PC-3 (cell line): Measurements from ENCODE around the gene TIMM8B. TPM values are rescaled to one million over a fixed set of nuclear protein-coding genes. Genes with fewer than 3 reads are reported as not detected.
"Not testable (repeated sequence)": the region's sequence is repeated elsewhere in the genome, so short reads cannot be mapped to it uniquely, and the experiment has no call there.

Experiments used
- ATAC-seq: fragments of 200-7000 bp; cut with Tn5 transposase; 2 replicates; pipeline ENCODE4 v1.9.1; 2020; ENCODE audit warnings: mild to moderate bottlenecking, moderate library complexity
- BruUV-seq: library from RNA; stranded (reverse); fragments of 400-500 nt; replicated peaks from 2 replicates; lab custom pipeline; 2021; lab: Mats Ljungman, UMichigan
- CTCF ChIA-PET: fragments of 300-600 bp; sonication (Branson Sonifier 250); formaldehyde crosslinking; loops from one replicate; lab custom pipeline; 2022; ENCODE audit warnings: antibody characterized with exemption; lab: Charles Lee
- POLR2A ChIA-PET: fragments of 300-600 bp; sonication (Branson Sonifier 250); formaldehyde crosslinking; loops from one replicate; lab custom pipeline; 2022; ENCODE audit warnings: antibody characterized with exemption; ENCODE audit not compliant: unreplicated experiment; lab: Charles Lee
- DNase-seq: peaks from one replicate; pipeline ENCODE4 v3.0.0-alpha.2; 2015
- H2AFZ ChIP-seq: fragments of 300-600 bp; sonication (generic); 2 replicates; pipeline ENCODE4 v1.6.0; 2016; ENCODE audit warnings: antibody characterized with exemption, low read length
- H3F3A ChIP-seq: fragments of 300-600 bp; sonication (generic); one replicate; pipeline ENCODE4 v1.6.0; 2017; ENCODE audit warnings: antibody characterized with exemption, low read length, control low read depth, mild to moderate bottlenecking; ENCODE audit not compliant: unreplicated experiment
- H3K27ac ChIP-seq: fragments of 300-600 bp; sonication (generic); 2 replicates; pipeline ENCODE4 v1.5.1; 2016; ENCODE audit warnings: mild to moderate bottlenecking, low read length
- H3K27me3 ChIP-seq: fragments of 300-600 bp; sonication (generic); 2 replicates; pipeline ENCODE4 v1.6.1; 2016; ENCODE audit warnings: low read length, mixed read lengths
- H3K36me3 ChIP-seq: fragments of 300-600 bp; sonication (generic); 2 replicates; pipeline ENCODE4 v1.6.1; 2016; ENCODE audit warnings: low read depth, mixed run types, low read length, mixed read lengths
- H3K4me1 ChIP-seq: fragments of 300-600 bp; sonication (generic); 2 replicates; pipeline ENCODE4 v1.5.1; 2016; ENCODE audit warnings: low read length; ENCODE audit not compliant: insufficient read depth
- H3K4me2 ChIP-seq: fragments of 300-600 bp; sonication (generic); 2 replicates; pipeline ENCODE4 v1.6.0; 2016; ENCODE audit warnings: low read length
- H3K4me3 ChIP-seq: fragments of 300-600 bp; sonication (generic); 2 replicates; pipeline ENCODE4 v1.5.1; 2016; ENCODE audit warnings: mild to moderate bottlenecking, low read length, mixed read lengths
- H3K79me2 ChIP-seq: fragments of 300-600 bp; sonication (generic); 2 replicates; pipeline ENCODE4 v1.6.1; 2017; ENCODE audit warnings: low read length, mixed read lengths
- H3K9ac ChIP-seq: fragments of 300-600 bp; sonication (generic); 2 replicates; pipeline ENCODE4 v1.6.0; 2016; ENCODE audit warnings: mild to moderate bottlenecking, low read length
- H3K9me2 ChIP-seq: fragments of 300-600 bp; sonication (generic); replicated peaks from 2 replicates; pipeline ENCODE4 v1.6.1; 2016; ENCODE audit warnings: mixed run types, low read length, mixed read lengths
- H3K9me3 ChIP-seq: fragments of 300-600 bp; sonication (generic); 2 replicates; pipeline ENCODE4 v1.6.1; 2016; ENCODE audit warnings: low read length, mixed read lengths
- H4K20me1 ChIP-seq: fragments of 300-600 bp; sonication (generic); 2 replicates; pipeline ENCODE4 v1.6.1; 2016; ENCODE audit warnings: low read length, mixed read lengths
- CTCF ChIP-seq: fragments of 300-600 bp; sonication (generic); conservative IDR thresholded peaks from 2 replicates; pipeline ENCODE4 v1.5.1; 2017; ENCODE audit warnings: antibody characterized with exemption, low read depth, mild to moderate bottlenecking, low read length
- EZH2 ChIP-seq: fragments of 300-600 bp; sonication (generic); IDR thresholded peaks from one replicate; pipeline ENCODE4 v1.6.1; 2017; ENCODE audit warnings: antibody characterized with exemption, mild to moderate bottlenecking, low read length; ENCODE audit not compliant: unreplicated experiment
- EZH2phosphoT487 ChIP-seq: fragments of 300-600 bp; sonication (generic); IDR thresholded peaks from 2 replicates; pipeline ENCODE4 v1.6.1; 2018; ENCODE audit warnings: mild to moderate bottlenecking, antibody characterized with exemption, low read length, borderline replicate concordance
- intact Hi-C: fragments of 100-400 bp; cut with micrococcal nuclease; formaldehyde crosslinking; loops from 2 replicates; pipeline ENCODE4 v1.9.0; 2023
- total RNA-seq: library from RNA; depleted of rRNA; stranded (reverse); fragments of >200 nt; gene quantifications from 2 replicates; pipeline ENCODE4 v1.2.3, GENCODE V29; 2014

Gene TIMM8B
- total RNA-seq, 1 experiment from 2014 or later: 238 TPM

- Histone ChIP-seq H3K4me2 (no peak overlapping the region), H3K4me3 (no peak overlapping the region), H3K4me1 (0 out of 2 replicates have a peak, but pooled peaks cover 4% of the 10 kb centered on the region), H3K36me3 (peaks cover 65% of the 10 kb centered on the region), H2AFZ (no peak overlapping the region), H3K9me3 (no peaks in the 10 kb centered on the region), H3K79me2 (peaks cover 11% of the 10 kb centered on the region; the same call in 1 of the 2 replicates), H3K9ac (no peak overlapping the region), H3F3A (no peaks in the 10 kb centered on the region), H4K20me1 (no peaks in the 10 kb centered on the region), H3K27me3 (no peaks in the 10 kb centered on the region), H3K27ac (no peak overlapping the region), H3K9me2 (no peaks in the 10 kb centered on the region)
- intact Hi-C loops: no loop called here
- ChIA-PET POLR2A (no interaction called here), CTCF (no interaction called here)
- BruUV-seq: no TSS peak
- no peak for DNase-seq
- no peak for TF ChIP-seq EZH2
- no peak for TF ChIP-seq CTCF
- TF ChIP-seq EZH2phosphoT487: no peak
- no peak for ATAC-seq
Measured at GRCh38 chr11:112051768-112052167, 34.8 kb downstream of the TIMM8B start.

- peaks cover 11% of the 10 kb centered on the region; the same call in 1 of the 2 replicates for H3K79me2 ChIP-seq
- H3K27me3 ChIP-seq: no peaks in the 10 kb centered on the region
- POLR2A ChIA-PET: no interaction called here
- H3K4me3 ChIP-seq: no peak overlapping the region
- CTCF ChIA-PET: no interaction called here
- 0 out of 2 replicates have a peak, but pooled peaks cover 4% of the 10 kb centered on the region for H3K4me1 ChIP-seq
- BruUV-seq: no TSS peak
- TF ChIP-seq CTCF: no peak
- no peak for TF ChIP-seq EZH2
- TF ChIP-seq EZH2phosphoT487: no peak
- H3K27ac ChIP-seq: no peak overlapping the region
- H3K9me3 ChIP-seq: no peaks in the 10 kb centered on the region
- no peak overlapping the region for H3K9ac ChIP-seq
- DNase-seq (no peak), ATAC-seq (no peak)
- H3K4me2 ChIP-seq: no peak overlapping the region
- H3K36me3 ChIP-seq: peaks cover 62% of the 10 kb centered on the region
- no peak overlapping the region for H2AFZ ChIP-seq
- no peaks in the 10 kb centered on the region for H4K20me1 ChIP-seq
- H3K9me2 ChIP-seq: no peaks in the 10 kb centered on the region
- intact Hi-C loops: no loop called here
- H3F3A ChIP-seq: no peaks in the 10 kb centered on the region
Measured at GRCh38 chr11:112050721-112051120, 35.8 kb downstream of the TIMM8B start.

- Histone ChIP-seq H3K4me2 (no peak overlapping the region), H3K9ac (no peak overlapping the region), H4K20me1 (no peaks in the 10 kb centered on the region), H3K4me3 (no peak overlapping the region), H3F3A (no peaks in the 10 kb centered on the region), H2AFZ (no peak overlapping the region), H3K9me2 (no peaks in the 10 kb centered on the region), H3K27ac (no peak overlapping the region), H3K9me3 (no peaks in the 10 kb centered on the region), H3K27me3 (no peaks in the 10 kb centered on the region), H3K36me3 (peaks cover 68% of the 10 kb centered on the region), H3K79me2 (peaks cover 11% of the 10 kb centered on the region; the same call in 1 of the 2 replicates), H3K4me1 (0 out of 2 replicates have a peak, but pooled peaks cover 4% of the 10 kb centered on the region)
- POLR2A ChIA-PET: no interaction called here
- intact Hi-C loops: no loop called here
- ATAC-seq: no peak
- CTCF ChIA-PET: no interaction called here
- no TSS peak for BruUV-seq
- DNase-seq: no peak
- TF ChIP-seq EZH2 (no peak), CTCF (no peak), EZH2phosphoT487 (no peak)
Measured at GRCh38 chr11:112049777-112050176, 36.8 kb downstream of the TIMM8B start.

- intact Hi-C loops, H3K9me2 ChIP-seq, H3K9ac ChIP-seq, H3F3A ChIP-seq, H3K4me2 ChIP-seq, H3K4me3 ChIP-seq, H3K27ac ChIP-seq, CTCF ChIA-PET, H2AFZ ChIP-seq, H3K4me1 ChIP-seq, BruUV-seq, ATAC-seq, H4K20me1 ChIP-seq, DNase-seq, H3K27me3 ChIP-seq, H3K9me3 ChIP-seq: not testable (repeated sequence)
- POLR2A ChIA-PET: interaction anchor here (0.6 to 0.7 kb wide), 2 partner anchors 25 to 1242 kb away, joined by 7 to 15 read pairs; no protein-coding TSS in a partner anchor
- Histone ChIP-seq H3K36me3 (peaks cover 71% of the 10 kb centered on the region), H3K79me2 (peaks cover 11% of the 10 kb centered on the region; the same call in 1 of the 2 replicates)
Measured at GRCh38 chr11:112048256-112048655, 38.3 kb downstream of the TIMM8B start.
